Type B pancreatic cell (in vitro differentiated cells): ENCODE measurements around the gene UBL5. TPM values are rescaled to one million over a fixed set of nuclear protein-coding genes. Genes with fewer than 3 reads are reported as not detected.
"Not testable (repeated sequence)": the region's sequence is repeated elsewhere in the genome, so short reads cannot be mapped to it uniquely, and the experiment has no call there.

ENCODE experiments used
- DNase-seq: peaks from one replicate; pipeline ENCODE4 v3.0.0; 2021; ENCODE audit warnings: mixed read lengths; ENCODE audit not compliant: unreplicated experiment; ENCODE audit errors: extremely low spot score
- H3K27ac Mint-ChIP-seq: 2 replicates; pipeline ENCODE4 v1.8.0; 2021; ENCODE audit warnings: mild to moderate bottlenecking, mixed read lengths
- H3K27me3 Mint-ChIP-seq: 2 replicates; pipeline ENCODE4 v1.8.0; 2021; ENCODE audit warnings: mixed read lengths
- H3K36me3 Mint-ChIP-seq: 2 replicates; pipeline ENCODE4 v1.8.0; 2021; ENCODE audit warnings: mixed read lengths
- H3K4me1 Mint-ChIP-seq: one replicate; pipeline ENCODE4 v1.8.0; 2021; ENCODE audit warnings: mixed read lengths; ENCODE audit not compliant: unreplicated experiment
- H3K4me3 Mint-ChIP-seq: 2 replicates; pipeline ENCODE4 v1.8.0; 2021; ENCODE audit warnings: mild to moderate bottlenecking, mixed read lengths
- H3K9me3 Mint-ChIP-seq: 2 replicates; pipeline ENCODE4 v1.8.0; 2021; ENCODE audit warnings: mixed read lengths
- CTCF ChIP-seq: fragments of 200-600 bp; sonication (generic); conservative IDR thresholded peaks from 2 replicates; pipeline ENCODE4 v1.5.0; 2021; ENCODE audit warnings: antibody characterized with exemption, mild to moderate bottlenecking
- total RNA-seq: library from RNA; stranded (reverse); gene quantifications from 2 replicates; pipeline ENCODE4 v1.2.1, GENCODE V29; 2021; ENCODE audit warnings: low replicate concordance

The UBL5 gene
- total RNA-seq, 1 donor from 2014 or later: 347 TPM

- H3K4me3 Mint-ChIP-seq: peak overlapping the region; percentile 93
- no peaks in the 10 kb centered on the region for H3K9me3 Mint-ChIP-seq
- H3K4me1 Mint-ChIP-seq: peaks cover 4% of the 10 kb centered on the region
- no peak for DNase-seq
- TF ChIP-seq CTCF: no peak
- H3K27me3 Mint-ChIP-seq: no peaks in the 10 kb centered on the region
- no peaks in the 10 kb centered on the region for H3K36me3 Mint-ChIP-seq
- H3K27ac Mint-ChIP-seq: peak overlapping the region; percentile 68
Observed at GRCh38 chr19:9835507-9835949, 7.8 kb downstream of the UBL5 start.

- H3K4me3 Mint-ChIP-seq: peak overlapping the region; percentile 93
- no peaks in the 10 kb centered on the region for H3K36me3 Mint-ChIP-seq
- TF ChIP-seq CTCF: no peak
Observed at GRCh38 chr19:9836021-9836420, 8.3 kb downstream of the UBL5 start.

DNA sequence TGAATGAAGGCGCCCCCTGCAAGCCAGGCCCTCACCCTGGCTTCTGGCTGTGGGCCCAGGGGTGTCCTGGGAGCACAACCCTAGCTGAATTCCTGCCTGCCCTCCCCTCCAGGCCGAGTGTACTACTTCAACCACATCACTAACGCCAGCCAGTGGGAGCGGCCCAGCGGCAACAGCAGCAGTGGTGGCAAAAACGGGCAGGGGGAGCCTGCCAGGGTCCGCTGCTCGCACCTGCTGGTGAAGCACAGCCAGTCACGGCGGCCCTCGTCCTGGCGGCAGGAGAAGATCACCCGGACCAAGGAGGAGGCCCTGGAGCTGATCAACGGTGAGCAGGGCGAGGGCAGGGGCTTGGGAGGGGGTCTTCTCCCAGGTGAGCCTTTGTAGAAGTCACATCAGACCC, 10.6 kb downstream of the UBL5 start:
- Mint-ChIP-seq H3K27ac (no peak overlapping the region), H3K36me3 (peaks cover 10% of the 10 kb centered on the region), H3K4me1 (peaks cover 4% of the 10 kb centered on the region), H3K27me3 (no peaks in the 10 kb centered on the region), H3K9me3 (no peaks in the 10 kb centered on the region), H3K4me3 (no peak overlapping the region)
- TF ChIP-seq CTCF: no peak
- no peak for DNase-seq

More at GRCh38 chr19:9836021-9836420, 8.3 kb downstream of the UBL5 start:
- Mint-ChIP-seq H3K27ac (peak overlapping the region; percentile 68), H3K9me3 (no peaks in the 10 kb centered on the region), H3K4me1 (peaks cover 4% of the 10 kb centered on the region), H3K27me3 (no peaks in the 10 kb centered on the region)
- DNase-seq: no peak

- H3K27me3 Mint-ChIP-seq: no peaks in the 10 kb centered on the region
- no peak overlapping the region for H3K27ac Mint-ChIP-seq
- H3K4me1 Mint-ChIP-seq: peaks cover 4% of the 10 kb centered on the region
- peaks cover 12% of the 10 kb centered on the region for H3K36me3 Mint-ChIP-seq
- no peak for DNase-seq
- no peaks in the 10 kb centered on the region for H3K9me3 Mint-ChIP-seq
- TF ChIP-seq CTCF: no peak
- no peak overlapping the region for H3K4me3 Mint-ChIP-seq
Observed at GRCh38 chr19:9839415-9839814, 11.7 kb downstream of the UBL5 start.

DNA sequence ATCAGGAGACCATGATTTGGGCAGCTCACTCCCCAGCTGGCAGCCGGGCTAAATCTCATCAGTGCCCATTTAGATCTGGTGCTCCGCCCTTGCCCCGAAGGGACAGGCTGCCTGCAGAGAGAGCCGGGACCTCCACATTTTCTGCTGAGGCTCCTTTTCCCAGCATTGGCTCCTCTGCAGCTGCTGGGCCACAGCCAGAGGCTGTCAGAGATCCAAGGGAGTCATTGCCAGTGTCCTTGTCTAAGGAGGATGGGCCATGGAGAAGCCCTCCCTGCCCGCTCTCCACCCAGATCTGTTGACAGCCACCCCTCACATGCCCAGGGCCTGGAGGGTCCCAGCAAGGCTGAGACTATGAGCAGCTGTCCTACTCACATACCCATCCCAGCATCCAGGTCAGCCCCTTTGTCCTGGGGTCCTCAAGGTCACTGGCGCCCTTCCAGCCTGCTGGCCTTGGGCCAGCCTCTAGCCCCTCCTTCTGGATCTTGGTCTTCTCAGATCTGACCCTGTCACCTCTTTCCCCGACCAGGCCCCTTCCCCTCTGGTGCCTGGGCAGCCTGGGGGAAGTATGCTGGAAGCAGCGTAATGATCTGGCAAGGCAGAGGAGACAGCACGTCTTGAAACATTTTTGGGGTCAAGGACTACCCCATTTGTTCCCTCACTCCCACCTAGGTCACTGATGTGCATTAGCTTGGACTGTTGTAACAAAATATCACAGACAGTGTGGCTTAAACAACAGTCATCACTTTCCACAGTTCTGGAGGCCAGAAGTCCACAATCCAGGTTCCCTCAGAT, 15.3 kb downstream of the UBL5 start:
- DNase-seq: no peak
- H3K4me3 Mint-ChIP-seq: no peak overlapping the region
- no peaks in the 10 kb centered on the region for H3K27me3 Mint-ChIP-seq
- TF ChIP-seq CTCF: no peak
- peaks cover 12% of the 10 kb centered on the region for H3K36me3 Mint-ChIP-seq
- H3K4me1 Mint-ChIP-seq: no peaks in the 10 kb centered on the region
- no peak overlapping the region for H3K27ac Mint-ChIP-seq
- H3K9me3 Mint-ChIP-seq: no peaks in the 10 kb centered on the region

GRCh38 chr19:9843626-9844273, 16.0 kb downstream of the UBL5 start:
- H3K4me3 Mint-ChIP-seq, H3K27me3 Mint-ChIP-seq, H3K9me3 Mint-ChIP-seq, DNase-seq, H3K4me1 Mint-ChIP-seq, H3K27ac Mint-ChIP-seq: not testable (repeated sequence)
- peaks cover 12% of the 10 kb centered on the region for H3K36me3 Mint-ChIP-seq
